Ureter (tissue), 1 donor: Measurements from ENCODE around the gene UTS2R. TPM values are rescaled to one million over a fixed set of nuclear protein-coding genes. Genes with fewer than 3 reads are reported as not detected.
"Not testable (repeated sequence)": the region's sequence is repeated elsewhere in the genome, so short reads cannot be mapped to it uniquely, and the experiment has no call there.

Experiments used
- DNase-seq: peaks from one replicate; pipeline ENCODE4 v3.0.0-alpha.2; 2020; ENCODE audit warnings: low spot score
- total RNA-seq: library from RNA; stranded (reverse); gene quantifications from one replicate; pipeline ENCODE4 v1.2.4, GENCODE V29; 2023
- donor health status: DM: yes; HTN: yes; CAD: no.

Gene UTS2R
- total RNA-seq, 1 donor from 2014 or later = not detected

DNA sequence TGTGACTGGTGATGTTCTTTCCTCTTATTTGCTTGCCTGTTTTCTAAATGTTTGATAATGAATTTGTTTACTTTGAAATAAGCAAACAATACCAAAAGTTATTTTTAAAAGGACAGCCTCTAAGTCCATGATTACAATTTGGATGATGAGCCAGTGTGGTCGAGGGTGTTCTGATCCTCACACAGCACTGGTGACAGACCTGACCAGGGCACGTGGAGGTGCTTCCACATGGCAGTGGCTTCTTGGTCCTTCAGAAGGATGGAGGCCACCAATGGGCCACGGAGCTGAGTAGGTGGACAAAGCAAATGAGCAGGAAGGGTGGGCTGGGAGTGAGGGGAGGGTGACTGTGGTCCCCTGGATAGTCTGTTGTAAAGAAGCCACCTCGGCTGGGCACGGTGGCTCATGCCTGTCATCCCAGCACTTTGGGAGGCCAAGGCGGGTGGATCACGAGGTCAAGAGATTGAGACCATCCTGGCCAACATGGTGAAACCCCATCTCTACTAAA lies 16.7 kb upstream of the UTS2R start:
- no peak for DNase-seq

DNA sequence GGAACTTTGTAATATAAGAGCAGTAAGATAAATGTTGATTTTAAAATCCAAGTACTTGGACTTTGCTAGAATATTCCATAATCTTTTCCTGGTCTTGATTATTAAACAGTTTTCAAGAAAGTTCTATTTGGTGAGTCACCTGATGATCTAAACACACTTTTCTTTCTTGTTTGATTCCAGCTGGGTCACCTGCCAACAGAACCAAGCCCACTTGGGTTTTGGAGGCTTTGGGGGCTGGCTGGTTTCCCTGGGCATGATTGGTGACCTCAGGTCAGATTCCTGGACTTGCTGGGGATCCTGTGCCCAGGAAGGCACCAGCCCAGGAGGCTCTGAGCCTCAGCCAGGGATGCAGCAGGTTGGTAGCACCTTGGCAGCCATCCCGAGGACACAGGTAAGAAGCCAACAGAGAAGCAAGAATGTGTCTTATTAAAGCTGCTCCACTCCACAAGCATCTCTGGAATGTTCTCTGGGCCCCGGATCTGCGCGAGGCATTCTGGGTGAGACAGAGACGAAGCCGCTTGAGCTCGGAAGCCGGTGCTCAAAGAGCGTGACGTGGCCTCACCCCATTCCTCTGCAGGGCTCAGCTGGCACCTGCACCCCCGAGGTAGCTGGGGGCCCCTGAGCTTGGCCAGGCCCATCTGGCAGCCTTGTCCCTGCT lies 15.7 kb upstream of the UTS2R start:
- no peak for DNase-seq

DNA sequence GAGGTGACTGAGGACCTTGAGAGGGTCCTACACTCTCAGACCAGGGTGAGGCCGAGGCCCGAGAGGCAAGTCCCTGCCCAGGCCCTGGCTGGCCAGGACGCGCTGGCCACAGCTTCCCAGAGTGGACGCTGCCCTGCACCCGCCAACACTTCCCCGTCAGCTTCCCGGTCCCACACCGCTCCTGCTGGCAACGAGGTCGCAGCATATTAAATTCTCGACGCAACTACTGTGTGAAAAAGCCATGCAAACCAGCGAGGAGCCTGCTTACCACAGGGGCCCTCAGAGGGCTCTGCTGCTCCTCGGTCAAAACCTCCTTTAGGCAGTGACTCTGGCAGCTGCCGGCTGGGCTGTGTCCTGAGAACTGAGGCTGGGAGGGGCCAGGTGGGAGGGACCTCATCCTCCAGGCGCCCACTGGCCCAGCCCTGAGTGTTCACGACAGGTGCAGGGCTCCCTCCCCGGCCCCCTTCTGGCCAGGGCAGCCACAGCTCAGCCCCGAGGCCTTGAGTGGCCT lies 14.7 kb upstream of the UTS2R start:
- DNase-seq = no peak

DNA sequence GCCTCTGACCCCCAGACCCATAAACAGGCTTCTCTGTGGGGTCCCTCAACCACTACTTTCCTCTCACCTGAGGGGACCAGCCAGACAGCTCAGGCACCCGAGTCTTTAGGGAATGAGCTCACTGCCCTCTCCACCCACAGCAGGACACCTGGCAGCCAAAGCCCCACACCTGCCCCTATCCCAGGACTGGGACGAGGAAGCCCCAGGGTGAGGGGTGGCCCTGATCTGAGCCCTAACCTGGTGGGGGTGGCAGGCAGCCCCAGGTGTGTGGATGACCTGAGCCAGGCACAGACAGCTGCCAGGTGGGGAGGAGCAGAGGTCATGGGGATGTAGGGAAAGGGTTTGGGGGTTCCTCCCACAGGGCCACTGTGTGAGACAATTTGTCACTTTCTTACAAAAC lies 14.2 kb upstream of the UTS2R start:
- no peak for DNase-seq

DNA sequence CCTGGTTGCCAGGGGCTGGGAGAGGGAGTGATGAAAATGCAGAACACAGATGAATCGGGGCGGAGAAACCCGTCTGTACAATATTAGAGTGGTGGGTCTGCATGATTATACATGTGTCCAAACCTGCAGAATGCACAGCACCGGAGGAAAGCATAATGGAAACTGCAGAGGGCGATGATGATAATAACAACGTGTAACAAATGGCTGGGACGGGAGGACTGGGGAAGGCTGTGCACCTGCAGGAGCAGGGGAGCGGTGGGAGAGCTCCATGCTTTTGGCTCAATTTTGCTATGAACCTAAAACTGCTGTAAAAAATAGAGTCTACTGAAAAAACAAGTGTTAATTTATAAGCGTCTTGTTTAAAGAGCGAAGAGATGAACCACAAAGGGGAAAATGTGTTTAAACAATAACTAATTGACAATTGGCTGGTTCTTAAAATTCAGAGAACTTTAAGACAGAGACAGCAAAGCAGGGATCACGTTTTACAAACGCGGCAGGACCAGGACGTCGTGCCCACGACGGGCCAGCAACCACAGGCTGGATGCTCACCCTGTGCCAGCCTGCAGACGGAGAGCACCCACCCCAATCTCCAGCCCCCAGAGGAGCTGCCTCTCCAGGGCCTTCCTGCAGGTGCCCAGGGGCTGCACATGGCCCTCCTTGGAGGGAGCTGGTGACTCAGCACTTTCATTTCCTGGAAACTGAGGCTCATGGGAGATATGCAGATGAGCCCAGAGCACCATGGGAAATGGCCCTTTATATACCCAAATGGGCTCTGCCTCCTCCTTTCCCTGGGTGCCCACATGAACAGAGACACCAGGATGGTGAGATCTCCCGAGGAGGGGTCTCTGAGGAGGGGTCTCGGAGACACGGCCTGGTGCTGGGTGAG lies 12.9 kb upstream of the UTS2R start, which contains the start of gene TEX19:
TSS of gene TEX19 (plus strand) at position 783 of the 886 bp plus-strand sequence. CDS start 2,904 bp downstream, outside the sequence.
- DNase-seq = no peak

DNA sequence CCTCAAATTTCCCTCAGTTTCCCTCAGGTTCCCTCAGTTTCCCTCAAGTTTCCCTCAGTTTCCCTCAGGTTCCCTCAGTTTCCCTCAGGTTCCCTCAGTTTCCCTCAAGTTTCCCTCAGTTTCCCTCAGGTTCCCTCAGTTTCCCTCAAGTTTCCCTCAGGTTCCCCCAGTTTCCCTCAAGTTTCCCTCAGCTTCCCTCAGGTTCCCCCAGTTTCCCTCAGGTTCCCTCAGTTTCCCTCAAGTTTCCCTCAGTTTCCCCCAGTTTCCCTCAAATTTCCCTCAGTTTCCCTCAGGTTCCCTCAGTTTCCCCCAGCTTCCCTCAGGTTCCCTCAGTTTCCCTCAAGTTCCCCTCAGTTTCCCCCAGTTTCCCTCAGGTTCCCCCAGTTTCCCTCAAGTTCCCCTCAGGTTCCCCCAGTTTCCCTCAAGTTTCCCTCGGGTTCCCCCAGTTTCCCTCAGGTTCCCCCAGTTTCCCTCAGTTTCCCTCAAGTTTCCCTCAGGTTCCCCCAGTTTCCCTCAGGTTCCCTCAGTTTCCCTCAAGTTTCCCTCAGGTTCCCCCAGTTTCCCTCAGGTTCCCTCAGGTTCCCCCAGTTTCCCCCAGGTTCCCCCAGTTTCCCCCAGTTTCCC lies 12.0 kb upstream of the UTS2R start:
- not testable (repeated sequence) for DNase-seq

DNA sequence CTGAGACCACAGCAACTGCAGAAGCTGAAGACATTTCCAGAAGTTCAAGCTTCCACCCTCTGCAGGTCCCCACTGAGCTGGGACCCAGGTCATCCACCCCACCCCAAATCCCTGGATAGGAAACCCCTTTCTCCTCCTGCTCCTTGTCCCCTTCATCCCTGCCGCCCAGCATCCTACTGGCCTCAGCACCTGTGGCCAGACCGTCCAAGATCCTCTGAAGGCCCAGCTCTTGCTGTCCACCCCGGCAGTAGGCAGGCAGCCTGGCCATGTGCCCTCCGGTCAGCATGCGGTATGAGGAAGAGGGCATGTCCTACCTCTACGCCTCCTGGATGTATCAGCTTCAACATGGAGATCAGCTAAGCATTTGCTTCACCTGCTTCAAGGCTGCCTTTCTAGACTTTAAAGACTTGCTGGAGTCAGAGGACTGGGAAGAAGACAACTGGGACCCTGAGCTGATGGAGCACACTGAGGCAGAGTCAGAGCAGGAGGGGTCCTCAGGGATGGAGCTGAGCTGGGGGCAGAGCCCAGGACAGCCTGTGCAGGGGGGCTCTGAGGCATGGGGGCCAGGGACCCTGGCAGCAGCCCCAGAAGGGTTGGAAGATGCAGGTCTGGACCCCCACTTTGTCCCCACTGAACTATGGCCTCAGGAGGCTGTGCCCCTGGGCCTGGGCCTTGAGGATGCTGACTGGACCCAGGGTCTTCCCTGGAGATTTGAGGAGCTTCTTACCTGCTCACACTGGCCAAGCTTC lies 9.5 kb upstream of the UTS2R start:
- DNase-seq = no peak

DNA sequence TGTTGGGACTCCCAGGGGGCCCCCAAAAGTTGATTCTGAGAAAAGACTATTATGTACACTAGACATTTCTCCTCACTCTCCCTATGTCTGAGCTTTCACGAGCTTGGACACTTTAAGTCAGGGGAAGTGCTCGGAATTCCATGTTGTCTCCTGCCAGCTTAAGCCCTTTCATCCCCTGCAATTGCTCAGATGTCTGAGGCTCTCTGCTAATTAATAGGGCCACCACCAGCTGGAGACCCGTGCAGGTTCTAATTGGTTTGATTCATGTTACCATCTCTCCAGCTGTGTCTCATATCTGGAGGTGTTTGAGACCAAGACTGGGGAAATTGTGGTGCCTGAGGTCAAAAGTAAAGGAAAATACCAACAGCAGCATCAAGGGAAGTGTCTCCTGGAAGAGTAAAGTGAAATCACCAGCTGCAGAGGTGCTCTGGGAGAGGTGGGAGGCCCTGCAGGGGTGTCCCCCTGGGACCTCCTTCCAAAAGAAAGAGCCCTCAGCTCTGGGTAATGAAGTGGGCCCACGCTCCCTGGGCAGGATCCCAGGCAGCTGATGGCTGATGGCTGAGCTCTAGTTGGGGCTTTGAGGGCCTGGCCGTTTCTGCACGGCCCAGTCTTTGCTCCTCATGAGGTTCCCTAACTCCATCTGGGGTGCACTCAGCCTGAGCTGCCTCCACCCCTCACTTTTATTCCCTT lies 5.8 kb upstream of the UTS2R start:
- no peak for DNase-seq

DNA sequence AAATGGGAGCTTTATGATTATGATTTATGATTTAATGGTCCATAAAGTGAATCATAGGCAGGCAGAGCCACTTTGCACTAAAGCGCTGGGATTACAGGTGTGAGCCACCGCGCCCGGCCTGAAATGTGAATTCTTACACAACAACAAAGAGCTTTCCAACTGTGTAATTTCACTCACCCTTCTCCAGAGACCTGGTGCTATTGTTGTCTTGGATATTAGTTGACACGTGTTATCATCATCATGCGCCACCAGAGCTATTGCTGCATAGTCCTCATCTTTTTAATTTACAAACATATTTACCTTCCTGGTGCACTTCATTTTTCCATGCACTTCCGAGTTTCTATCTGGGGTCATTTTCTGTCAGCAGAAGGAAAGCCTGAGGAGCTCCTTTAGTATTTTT lies 4.8 kb upstream of the UTS2R start:
- DNase-seq = no peak

DNA sequence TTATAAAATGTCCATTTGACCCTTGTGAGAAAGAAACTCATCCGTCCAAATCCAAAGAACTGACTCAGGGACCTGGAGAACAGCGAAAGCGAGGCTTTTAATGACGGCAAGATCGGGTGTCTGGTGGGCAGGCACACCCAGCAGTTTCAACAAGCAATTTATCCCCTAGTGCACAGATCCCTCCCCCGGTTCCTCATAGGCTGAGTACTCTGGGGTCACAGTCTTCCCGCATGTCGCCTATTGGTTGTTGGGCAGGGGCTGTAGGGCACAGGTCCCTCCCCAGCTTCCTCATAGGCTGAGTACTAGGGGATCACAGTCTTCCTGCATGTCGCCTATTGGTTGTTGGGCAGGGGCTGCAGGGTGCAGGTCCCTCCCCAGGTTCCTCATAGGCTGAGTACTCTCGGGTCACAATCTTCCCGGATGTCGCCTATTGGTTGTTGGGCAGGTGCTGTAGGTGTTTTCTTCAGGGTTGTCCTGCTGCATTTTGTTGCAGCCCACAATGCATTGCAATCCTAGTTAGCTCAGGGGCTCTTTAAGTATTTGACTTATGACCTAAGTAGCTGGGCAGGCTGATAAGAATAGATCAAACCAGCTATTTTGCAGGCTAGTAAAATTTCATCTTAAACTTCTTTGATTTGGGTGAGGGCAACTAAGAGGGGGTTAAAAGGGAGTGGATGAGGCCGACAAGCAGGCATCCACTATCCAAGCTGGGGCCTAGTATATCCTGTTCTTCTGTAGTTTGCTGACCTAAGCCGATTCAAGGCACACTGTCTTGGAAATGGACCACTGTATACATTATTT lies 3.6 kb upstream of the UTS2R start:
- DNase-seq = no peak

DNA sequence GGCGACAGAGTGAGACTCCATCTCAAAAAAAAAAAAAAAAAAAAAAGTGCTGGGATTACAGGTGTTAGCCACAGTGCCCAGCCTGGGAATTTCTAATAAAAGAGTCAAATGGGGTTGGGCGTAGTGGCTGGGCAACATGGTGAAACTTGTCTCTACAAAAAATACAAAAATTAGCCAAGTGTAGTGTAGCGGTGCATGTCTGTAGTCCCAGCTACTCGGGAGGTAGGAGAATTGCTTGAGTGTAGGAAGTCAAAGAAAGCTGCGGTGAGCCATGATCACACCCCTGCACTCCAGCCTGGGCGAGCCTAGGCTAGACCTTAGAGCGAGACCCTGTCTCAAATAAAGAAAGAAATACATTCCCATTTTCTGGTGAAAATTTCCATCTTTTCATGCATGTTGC lies 2.4 kb upstream of the UTS2R start:
- DNase-seq = no peak

DNA sequence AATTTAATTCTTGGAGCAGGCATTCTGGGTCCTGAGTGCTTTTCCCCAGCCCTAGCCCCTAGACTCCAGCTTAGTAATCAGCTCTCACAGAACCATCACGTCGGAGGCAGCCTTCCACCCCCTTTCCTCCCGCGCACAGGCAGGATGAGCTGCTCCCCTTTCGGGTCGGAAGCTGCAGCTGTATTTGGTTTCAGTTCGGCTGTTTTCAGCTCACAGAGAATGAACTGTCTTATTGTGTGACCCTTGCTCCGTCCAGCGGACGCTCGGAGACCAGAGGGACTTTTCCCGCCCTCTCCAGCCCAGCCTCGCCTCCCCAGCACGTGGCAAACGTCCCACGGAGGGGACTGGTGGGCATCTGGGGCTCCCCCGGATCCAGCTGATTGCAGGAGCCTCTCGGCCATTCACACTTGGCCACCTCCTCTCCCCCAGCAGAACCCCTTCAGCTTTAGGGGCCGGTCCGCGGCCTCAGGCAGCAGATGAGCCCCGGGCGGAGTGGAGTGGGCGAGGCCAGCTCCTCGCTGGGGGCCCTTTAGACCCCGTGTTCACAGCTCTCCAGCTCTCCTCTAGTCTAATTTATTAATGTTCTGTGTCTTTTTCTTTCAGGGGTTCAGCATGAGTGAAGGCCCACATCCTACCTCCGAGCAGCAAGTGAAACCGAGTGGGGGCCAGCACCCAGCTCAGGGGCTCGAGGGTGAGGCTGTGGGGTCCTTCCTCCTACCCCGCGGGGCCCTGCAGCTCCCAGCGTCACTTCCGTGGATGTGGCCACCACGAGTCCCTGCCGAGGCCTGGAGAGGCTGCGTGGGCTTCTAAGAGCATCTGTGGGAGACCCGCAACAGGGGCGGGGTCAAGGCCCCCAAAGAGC lies 863 bp upstream of the UTS2R start:
- no peak for DNase-seq

DNA sequence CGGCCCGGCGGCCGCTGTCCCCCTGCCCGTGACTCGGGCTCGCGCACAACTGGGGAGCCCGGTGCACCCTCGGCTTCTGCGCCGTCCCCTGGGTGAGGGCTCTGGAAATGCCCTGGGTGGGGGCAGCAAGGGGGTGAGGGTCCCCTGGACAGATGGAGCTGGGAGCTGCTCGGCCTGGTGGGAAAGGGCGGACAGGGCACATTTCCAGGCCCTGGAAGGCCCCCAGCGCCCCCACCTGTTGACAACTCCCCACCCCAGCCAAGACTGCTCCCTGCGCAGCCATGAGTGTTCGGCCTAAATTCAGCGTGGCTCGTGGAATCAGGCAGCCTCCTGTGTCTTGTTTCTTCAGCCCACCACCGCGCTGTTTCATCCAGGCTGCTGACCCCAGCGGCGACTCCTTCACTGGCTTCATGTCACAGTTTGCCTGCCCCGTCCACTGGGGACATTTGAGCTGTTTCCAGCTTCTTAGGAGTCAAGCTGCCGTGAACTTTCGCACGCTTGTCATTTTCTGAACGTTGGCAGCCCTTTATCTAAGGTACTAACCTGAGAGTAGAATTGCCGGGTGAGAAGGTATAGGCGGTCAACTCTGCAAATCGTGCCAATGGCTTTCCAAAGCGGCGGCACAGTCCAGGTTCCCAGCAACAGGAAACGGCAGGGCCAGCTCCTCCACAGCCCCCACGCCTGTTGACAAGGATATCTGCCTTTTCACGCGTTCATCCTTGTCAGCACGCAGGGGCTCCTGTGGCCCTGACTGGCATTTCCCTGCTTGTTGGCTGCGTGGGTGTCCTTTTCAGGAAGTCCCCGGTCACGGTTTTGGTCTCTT lies 895 bp downstream of the UTS2R start:
- no peak for DNase-seq

DNA sequence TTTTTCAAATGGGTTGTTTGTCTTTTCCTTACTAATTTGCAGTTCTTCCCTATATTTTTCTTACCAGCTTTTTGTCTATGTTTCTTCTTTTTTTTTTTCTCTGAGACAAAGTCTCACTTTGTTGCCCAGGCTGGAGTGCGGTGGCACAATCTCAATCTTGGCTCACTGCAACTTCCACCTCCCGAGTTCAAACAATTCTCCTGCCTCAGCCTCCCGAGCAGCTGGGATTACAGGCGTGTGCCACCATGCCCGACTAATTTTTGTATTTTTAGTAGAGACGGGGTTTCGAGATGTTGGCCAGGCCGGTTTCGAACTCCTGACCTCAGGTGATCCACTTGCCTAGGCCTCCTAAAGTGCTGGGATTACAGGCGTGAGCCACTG lies 1.5 kb downstream of the UTS2R start:
- not testable (repeated sequence) for DNase-seq

DNA sequence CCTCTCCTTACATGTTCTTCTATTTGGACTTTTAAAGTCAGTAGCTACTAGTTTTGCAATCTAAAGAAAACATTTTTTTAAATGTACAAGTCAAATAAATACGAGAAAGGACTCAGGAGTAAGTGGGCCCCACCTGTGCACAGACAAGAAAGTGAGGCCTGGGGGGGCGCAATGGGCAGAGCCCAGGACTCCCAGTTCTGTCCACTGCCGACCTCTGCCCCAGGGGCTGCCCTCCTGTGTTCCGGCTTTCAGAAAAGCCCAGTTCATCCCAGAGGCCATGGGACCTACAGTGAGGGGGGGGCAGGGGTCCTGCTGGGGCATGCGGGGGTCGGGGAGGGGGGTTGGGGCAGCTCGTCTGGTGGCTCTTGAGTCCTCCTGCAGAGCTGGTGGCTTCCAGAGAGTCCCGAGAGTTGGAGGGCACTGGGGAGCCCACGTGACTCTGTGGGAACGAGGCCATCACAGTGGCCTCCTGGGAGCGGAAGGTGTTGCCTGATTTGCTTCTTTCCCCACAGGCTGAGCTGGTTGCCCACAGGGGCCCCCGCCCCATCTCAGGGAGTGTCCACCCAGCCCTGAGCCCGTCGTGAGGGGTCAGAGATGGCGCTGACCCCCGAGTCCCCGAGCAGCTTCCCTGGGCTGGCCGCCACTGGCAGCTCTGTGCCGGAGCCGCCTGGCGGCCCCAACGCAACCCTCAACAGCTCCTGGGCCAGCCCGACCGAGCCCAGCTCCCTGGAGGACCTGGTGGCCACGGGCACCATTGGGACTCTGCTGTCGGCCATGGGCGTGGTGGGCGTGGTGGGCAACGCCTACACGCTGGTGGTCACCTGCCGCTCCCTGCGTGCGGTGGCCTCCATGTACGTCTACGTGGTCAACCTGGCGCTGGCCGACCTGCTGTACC lies 2.4 kb downstream of the UTS2R start:
- DNase-seq = no peak

DNA sequence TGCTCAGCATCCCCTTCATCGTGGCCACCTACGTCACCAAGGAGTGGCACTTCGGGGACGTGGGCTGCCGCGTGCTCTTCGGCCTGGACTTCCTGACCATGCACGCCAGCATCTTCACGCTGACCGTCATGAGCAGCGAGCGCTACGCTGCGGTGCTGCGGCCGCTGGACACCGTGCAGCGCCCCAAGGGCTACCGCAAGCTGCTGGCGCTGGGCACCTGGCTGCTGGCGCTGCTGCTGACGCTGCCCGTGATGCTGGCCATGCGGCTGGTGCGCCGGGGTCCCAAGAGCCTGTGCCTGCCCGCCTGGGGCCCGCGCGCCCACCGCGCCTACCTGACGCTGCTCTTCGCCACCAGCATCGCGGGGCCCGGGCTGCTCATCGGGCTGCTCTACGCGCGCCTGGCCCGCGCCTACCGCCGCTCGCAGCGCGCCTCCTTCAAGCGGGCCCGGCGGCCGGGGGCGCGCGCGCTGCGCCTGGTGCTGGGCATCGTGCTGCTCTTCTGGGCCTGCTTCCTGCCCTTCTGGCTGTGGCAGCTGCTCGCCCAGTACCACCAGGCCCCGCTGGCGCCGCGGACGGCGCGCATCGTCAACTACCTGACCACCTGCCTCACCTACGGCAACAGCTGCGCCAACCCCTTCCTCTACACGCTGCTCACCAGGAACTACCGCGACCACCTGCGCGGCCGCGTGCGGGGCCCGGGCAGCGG lies 3.2 kb downstream of the UTS2R start:
- no peak for DNase-seq
